HG03571 (cell line): ENCODE data around the gene DNAI2.

Experiments used
- ATAC-seq: cut with Tn5 transposase; IDR thresholded peaks from one replicate; pipeline ENCODE4 v1.9.1; 2021; ENCODE audit not compliant: unreplicated experiment

Gene DNAI2

DNA sequence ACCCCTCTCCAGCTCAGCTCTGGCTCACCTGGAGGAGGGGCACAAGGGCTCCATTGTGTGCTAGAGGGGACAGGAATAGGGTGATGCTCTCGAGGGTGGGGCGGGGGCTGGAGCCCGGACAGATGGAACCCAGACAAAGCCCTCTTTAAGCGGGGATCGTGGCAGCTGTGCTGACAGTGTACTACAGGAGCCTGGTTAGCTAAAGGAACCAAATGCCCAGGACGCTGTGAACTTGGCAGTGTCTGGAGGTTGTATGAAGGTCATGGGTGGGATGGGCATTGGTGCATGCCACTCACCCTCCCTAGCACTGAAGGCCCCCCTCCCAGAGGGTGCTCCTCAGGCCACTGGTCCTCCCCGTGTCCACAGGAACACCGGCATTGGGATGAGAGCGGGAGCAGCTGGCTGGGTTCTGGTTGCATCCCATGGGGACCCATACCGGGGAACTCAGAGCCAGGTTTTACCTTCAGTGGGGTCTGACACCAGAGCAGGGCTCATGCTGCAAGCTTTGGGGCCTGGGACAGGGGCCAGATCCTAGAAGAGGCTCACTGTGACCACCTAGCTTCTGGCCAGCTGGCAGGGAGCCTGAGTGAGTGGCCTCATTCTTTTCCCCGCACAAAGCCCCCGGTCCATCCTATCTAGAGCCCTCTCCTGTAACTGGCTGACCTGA, 63.9 kb downstream of the DNAI2 start:
- no peak for ATAC-seq

DNA sequence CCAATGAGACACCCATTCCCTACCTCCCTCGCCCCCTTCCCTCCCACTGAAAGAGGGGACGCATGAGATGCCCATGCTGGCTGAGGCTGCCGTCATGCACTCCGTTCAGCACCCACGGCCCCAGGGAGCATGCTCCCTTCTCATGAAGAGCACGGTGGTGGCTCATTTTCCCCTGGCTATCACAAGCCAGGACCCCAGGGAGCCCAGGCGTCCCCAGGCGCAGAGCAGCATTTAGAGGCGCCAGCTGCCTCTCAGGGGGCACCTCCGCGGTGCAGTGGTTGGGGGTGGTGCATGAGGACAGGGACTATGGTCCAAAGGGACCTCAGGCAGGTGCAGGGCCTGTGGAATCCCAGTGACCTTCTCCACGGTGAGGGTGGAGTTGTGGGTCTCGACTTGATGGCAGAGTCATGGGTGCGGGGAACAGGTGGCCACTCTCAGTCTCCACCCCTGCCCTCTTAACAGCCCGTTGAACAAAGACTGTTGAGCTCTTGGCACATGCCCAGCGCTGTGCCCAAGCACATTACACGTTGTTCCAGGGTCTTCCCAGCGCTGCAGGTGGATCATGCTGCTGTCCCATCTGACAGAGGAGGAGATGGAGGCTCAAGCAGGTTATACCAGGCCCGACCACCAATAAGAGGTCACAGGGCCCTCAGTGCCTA, 65.6 kb downstream of the DNAI2 start:
- no peak for ATAC-seq

DNA sequence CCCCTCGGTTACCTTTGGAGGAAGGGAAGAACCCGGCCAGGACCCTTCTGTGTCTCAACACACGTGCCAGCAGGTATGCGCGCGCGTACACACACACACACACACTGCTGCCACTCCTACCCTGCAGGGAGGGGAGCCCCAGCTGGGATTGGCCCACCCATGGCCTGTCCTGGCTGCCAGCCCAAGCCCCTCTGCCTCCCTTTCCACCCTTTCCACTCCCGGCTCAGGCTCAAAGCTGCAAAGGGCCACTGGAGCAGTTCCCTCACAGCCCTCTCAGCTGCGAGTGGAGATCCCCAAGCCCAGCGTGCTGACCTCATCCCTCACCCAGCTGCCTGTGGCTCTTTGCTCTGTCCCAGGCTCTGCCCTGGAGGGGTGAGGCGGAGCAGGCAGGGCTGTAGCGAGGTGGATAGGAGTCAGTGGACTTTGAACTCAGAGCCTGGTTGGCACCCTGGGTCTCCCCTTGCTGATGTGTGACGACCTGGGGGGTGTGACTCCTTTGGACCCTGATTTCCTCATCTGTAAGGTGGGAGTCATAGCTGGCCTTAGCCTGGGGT, 66.5 kb downstream of the DNAI2 start:
- ATAC-seq: no peak

DNA sequence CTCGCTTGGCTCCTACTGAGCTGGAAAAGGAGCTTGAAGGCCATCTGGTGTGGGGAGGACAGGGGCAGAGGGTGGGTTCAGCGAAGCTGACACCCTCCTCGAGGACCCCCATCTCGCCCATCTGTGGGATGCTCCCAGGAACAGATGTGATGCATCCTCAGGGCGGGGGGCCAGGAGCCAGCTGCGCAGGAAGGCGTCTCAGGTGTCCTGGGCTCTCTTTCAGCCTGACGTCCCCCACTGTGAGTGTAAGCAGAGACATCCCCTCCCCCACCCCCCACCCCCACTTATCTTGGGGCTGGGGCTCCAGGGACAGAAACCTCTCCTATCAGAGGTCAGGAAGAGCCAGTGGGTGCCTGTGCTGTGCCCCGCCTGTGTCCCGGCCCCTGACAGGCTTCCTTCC, 68.2 kb downstream of the DNAI2 start:
- no peak for ATAC-seq

DNA sequence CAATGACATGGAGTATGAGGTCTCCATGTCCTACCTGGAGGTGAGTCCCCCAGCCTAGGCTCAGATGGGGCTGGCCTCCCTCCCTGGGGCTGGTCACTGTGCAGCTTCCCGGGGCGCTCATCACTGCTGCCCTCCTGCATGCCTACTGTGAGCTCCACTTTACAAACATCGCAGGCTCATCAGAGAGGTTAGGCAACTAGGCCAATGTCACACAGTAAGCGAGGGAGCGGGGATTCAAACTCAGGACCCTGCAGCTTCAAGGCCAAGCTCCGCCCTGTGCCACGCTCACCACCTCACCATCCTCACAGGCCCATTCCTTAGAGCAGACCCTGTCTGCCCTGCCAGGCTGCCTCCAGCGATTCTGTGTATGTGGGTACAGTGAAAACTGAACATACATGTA, 69.1 kb downstream of the DNAI2 start:
- no peak for ATAC-seq

DNA sequence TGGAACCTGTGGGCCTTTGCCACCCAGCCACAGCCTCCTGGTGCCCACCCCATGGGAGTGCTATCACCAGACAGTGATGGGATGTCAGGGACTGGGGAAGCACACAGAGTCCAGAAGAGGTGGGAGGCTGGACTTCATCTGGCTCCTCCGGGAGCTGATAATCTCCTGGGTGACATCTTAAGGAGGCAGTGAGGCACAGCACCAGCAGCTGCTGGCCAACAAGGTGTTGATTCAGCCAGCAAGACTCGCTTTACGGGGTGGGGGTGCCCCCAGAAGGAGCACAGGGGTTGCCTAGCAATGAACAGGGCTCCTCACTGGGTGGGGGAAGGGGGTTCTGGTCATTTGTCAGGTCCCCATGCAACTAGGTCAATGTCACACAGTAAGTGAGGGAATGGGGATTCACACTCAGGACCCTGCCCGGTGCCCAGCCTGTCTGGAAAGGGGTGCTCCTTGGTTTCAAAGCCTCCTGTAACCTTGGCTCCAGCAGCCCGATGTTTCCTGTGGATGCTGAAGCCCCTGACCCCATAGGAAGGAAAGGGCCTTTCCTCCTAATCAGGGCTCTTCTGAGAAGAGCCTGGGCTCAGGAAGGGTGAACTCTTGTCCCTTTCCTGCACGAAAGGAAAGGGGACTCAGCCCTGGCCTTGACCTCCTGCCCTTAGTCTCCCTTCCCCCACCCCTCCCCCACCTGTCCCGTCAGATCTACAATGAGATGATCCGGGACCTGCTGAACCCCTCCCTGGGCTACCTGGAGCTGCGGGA, 69.7 kb downstream of the DNAI2 start:
- no peak for ATAC-seq

DNA sequence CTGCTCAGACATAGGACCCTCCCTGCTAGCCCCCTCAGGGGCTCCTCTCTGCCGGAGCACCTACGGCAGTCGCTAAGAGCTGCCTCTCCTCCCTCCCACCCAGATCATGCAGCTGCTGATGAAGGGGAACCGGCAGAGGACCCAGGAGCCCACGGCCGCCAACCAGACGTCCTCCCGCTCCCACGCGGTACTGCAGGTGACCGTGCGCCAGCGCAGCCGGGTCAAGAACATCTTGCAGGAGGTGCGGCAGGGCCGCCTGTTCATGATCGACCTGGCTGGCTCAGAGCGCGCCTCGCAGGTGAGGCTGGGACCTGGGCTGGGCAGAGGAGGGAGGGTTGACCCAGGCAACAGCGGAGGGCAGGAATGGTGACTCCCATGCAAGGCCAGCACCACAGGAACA, 70.6 kb downstream of the DNAI2 start:
- no peak for ATAC-seq

DNA sequence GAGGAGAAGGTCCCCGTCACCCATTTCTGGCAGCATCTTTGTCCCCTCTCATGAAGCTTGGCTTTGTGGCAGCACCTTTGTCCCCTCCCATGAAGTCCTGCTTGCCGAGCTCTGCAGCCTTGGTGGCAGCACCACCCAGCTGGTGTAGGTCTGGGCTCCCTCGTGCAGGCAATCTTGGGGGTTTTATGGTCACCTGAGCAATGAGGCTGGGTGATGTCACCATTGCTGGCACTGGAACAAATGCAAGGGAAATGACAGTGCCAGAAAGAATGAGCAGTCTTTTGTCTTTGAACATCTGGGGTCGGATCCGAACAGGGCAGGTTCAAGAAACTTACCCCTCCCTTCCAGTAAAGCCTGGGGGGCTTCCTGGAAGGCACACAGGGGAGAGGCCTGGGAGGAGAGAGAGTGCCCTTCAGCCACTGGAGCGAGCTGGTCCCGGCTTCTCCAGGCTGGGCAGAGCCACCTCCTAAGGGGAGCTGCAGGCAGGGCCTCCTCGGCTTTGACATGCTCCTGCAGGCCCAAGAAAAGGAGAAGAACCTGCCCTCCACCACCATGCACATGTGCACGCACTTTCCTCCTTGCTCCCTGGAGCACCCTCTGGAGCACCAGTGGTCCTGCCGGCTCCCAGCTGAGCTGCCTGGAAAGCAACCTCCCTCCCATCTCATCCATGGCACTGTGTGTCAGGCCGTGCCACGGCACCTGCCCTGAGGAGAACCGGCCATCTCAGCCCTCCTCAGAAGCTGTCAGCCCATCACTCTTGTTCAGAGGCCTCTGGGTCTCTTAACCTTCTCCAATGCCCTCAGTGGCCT, 71.6 kb downstream of the DNAI2 start:
- no peak for ATAC-seq

DNA sequence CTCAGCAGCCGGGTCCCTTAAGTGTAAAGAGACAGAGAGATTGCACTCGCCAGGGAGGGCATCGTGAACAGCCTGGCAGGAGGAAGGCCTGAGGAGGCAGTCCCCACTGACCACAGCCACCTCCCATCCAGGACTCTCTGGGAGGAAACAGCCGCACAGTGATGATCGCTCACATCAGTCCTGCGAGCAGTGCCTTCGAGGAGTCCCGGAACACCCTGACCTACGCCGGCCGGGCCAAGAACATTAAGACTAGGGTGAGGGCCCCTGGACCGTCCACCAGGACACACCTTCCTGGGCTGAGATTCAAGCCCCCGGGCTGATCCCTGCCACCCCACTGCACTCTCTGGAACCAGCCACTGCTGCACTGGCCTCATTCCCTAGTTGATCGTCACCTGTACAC, 73.6 kb downstream of the DNAI2 start:
- no peak for ATAC-seq

DNA sequence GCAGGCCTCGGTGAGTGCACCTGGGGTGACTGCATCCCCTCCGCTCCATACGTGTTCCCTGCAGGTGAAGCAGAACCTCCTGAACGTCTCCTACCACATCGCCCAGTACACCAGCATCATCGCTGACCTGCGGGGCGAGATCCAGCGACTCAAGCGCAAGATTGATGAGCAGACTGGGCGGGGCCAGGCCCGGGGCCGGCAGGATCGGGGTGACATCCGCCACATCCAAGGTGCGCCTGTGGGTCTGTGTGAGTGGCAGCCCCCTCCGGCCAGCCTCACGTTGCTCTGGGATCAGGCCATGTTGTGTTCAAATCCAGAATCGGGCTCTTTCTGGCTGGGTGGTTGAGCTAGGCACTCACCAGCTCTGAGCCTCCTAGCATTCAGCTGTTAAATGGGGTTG, 75.1 kb downstream of the DNAI2 start:
- ATAC-seq: no peak

DNA sequence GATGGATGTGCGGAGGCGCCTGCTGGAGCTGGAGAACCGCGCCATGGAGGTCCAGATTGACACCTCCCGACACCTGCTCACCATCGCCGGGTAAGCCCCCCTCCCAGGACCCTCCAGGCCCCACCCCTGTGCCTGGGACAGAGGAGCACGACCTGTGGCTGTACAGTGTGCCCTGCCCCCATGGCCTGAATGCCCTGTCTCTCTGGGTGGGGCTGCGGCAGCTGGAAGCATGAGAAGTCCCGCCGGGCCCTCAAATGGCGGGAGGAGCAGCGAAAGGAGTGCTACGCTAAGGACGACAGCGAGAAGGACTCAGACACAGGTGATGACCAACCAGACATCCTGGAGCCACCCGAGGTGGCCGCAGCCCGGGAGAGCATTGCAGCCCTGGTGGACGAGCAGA, 76.5 kb downstream of the DNAI2 start:
- no peak for ATAC-seq

DNA sequence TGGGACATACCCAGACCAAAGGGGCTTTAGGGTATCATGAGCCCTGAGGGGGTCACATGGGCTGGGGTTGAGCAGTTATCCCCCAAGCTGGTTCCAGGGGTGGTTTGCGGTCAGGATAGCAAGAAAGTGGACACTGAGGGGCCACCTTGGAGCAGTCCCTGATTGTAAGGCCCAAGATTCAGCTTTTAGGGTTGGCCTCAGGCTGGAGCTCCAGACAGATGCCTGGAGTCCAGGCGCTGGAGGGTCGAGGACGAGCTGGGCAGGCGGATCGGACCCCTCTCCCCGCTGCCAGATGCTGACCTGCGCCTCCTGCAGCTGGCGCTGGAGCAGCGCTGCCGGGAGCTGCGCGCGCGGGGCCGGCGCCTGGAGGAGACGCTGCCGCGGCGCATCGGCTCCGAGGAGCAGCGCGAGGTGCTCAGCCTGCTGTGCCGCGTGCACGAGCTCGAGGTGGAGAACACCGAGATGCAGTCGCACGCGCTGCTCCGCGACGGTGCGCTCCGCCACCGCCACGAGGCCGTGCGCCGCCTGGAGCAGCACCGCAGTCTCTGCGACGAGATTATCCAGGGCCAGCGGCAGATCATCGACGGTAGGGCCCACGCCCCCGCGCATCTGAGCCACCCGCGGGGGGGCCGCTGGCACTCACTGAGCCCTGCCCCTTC, 77.6 kb downstream of the DNAI2 start:
- no peak for ATAC-seq

DNA sequence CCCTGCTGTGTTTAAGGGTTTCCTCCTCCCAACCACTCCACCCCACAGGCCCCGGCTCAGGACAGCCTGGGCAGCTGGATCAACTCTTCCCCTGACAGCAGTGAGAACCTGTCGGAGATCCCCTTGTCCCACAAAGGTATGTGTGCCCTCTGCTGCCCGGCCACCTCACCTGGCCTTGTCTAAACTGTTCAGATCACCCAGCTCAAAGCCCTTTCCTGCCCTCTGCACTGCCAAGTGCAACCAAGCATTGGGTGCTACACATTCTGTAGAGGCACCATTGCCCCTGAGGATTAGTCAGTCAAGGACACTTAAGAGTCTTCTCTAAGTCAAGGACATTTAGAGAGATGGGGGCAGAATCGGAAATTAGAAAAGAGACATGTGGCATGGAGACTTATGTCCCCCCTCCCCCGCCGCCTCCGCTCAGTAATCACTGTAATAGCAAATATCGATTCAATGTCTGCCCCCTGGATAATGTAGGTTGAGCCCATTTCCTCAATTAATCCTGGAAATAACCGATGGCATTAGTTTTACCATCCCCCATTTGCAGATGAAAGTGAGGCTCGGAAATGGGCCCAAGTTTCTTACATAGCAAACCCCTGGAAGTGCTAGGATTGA, 79.5 kb downstream of the DNAI2 start:
- no peak for ATAC-seq

DNA sequence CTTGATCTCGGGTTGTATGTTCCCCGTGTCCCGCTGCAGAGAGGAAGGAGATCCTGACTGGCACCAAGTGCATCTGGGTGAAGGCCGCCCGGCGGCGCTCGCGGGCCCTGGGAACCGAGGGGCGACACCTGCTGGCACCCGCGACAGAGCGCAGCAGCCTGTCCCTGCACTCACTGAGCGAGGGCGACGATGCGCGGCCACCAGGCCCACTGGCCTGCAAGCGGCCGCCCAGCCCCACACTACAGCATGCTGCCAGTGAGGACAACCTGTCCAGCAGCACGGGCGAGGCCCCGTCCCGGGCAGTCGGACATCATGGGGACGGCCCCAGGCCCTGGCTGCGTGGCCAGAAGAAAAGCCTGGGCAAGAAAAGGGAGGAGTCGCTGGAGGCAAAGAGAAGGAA, 80.1 kb downstream of the DNAI2 start:
- ATAC-seq: no peak

DNA sequence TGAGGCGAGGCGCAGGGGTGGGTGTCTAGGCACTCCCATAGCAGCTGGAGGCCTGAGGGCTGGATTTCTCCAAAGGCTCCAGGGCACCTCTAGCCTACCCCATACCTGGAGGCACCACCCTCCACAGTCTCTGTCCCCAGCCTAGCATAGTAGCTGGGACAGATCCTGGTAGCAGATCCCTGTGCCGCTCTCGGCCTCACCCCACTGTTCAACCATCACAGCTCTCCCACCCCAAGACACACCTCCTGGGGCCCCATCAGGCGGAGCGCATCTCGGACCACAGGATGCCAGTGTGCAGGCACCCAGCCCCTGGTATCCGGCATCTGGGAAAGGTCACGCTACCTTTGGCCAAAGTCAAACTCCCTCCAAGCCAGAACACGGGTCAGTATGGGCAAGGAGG, 80.5 kb downstream of the DNAI2 start:
- ATAC-seq: no peak

DNA sequence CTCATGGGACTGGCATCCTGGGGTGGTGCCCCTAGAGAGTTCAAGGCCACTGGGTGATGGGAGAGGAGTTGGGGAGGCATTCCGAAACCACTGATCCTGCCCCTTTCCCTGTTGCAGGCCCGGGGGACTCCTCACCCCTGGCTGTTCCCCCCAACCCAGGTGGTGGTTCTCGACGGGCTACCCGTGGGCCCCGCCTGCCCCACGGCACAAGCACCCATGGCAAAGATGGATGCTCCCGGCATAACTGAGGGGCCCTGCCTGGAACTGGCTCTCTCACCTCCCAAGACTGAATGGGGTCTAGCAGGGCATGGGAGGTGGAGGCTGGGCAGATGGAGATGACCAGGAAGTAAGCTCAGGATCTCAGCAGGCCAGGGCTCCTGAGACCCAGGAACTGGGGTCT, 81.0 kb downstream of the DNAI2 start:
- ATAC-seq: no peak

DNA sequence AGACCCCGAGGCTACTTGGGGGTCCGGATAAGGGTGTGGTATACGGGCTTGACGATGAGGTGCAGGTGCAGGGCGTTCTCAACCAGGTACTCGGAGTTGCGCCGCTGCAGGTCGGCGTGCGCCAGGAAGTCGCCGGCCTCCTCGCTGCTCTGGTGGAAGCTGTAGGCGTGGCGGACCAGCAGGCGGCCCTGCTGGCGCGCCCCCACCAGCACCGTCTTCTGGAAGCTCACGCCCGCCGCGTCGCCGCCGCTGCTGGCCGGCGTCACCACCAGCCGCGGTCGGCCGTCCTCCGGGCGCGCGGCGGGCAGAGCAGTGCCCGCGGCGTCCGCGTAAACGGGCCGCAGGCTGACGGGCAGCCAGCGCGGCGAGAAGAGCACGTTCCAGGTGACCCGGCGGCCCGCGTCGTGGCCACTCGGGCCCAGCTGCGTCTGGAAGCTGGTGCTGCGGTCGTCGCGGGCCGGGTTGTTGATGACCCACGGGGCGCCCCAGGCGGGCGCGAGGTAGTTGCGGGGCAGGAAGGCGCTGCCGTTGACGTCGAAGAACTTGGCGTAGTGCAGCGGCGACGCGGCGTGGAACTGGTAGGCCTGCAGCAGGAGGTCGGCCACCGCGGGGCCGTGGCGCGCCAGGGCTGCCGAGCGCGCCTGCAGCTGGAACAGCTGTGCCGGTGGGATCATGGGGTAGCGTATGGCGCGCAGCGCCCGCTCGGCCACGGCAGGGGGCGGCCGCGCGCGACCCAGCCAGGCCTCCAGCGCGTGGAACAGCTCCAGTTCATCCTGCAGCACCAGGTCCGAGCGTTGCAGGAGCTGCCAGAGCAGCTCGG, 82.8 kb downstream of the DNAI2 start:
- no peak for ATAC-seq

DNA sequence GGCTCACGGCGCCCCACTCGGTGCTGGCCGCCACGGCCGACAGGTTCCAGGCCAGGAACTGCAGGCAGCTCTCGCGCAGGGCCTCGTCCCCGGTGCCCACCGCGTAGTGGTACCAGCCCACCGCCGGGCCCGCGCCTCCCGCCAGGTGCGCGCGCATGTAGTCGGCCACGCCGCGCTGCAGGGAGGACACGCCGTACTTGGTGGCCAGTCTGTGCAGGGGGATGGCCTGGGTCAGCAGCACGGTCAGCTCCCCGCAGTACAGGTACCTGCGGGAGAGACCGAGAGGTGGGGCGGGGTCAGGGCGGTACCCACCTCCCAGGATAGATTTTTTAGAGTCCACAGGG, 83.4 kb downstream of the DNAI2 start:
- no peak for ATAC-seq

DNA sequence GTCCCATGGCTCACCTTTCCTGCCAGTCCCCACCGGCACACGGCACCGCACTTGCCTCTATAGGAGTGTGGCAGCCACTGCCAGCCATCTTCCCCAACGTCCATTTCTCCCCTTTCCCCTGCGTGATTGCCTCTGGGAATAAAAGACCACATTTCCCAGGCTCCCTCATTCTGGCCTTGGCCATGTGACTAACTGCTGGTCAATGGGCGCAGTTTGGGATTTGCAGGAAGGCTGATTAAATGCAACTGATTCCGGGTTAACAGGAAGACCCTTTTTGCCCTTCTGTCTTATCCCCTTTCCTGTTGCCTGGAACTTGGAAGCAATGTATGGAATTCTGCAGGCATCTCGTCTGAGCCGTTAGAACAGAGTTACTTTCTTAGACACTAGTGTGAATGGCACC, 84.7 kb downstream of the DNAI2 start:
- ATAC-seq: no peak

DNA sequence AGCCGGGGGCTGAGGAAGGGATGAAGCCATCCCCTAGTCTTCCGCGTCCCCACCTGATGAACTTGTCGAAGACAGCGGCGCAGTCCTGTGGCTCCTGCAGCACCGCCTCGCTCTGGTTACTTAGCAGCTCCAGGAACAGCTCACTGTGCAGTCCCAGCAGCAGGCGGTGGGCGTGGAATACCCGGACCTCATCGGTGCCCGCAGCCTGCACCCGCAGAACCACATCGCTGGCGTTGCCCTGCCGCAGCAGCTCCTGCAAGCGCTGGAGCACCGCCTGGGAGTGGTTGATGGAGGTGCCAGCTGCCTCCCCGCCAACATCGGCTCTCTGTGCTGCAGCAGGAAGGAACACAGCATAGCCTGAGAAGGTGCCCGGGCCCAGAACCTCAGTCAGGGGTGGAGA, 85.9 kb downstream of the DNAI2 start:
- ATAC-seq: no peak
